OCI-LY7 (cell line): ENCODE measurements around the gene DPF3. TPM values are rescaled to one million over a fixed set of nuclear protein-coding genes. Genes with fewer than 3 reads are reported as not detected.

Experiments used
- BruUV-seq: library from RNA; stranded (reverse); fragments of 400-500 nt; replicated peaks from 2 replicates; lab custom pipeline; 2021; lab: Mats Ljungman, UMichigan
- CTCF ChIA-PET: fragments of 300-600 bp; sonication (Branson Sonifier 250); formaldehyde crosslinking; loops from one replicate; lab custom pipeline; 2022; ENCODE audit warnings: antibody characterized with exemption; ENCODE audit not compliant: unreplicated experiment; lab: Charles Lee
- POLR2A ChIA-PET: fragments of 300-600 bp; sonication (Branson Sonifier 250); formaldehyde crosslinking; loops from one replicate; lab custom pipeline; 2022; ENCODE audit warnings: antibody characterized with exemption; lab: Charles Lee
- DNase-seq: peaks from one replicate; pipeline ENCODE4 v3.0.0-alpha.2; 2015; ENCODE audit warnings: low spot score
- H2AFZ ChIP-seq: fragments of 200-600 bp; sonication (generic), shearing (Covaris generic); 2 replicates; pipeline ENCODE4 v1.6.1; 2014; ENCODE audit warnings: mild to moderate bottlenecking, antibody characterized with exemption, low read length, moderate library complexity
- H3K27ac ChIP-seq: fragments of 200-600 bp; sonication (generic); 2 replicates; pipeline ENCODE4 v1.5.1; 2014; ENCODE audit warnings: mixed run types, low read depth, mild to moderate bottlenecking, moderate library complexity, low read length, inconsistent platforms; ENCODE audit not compliant: poor library complexity, severe bottlenecking
- H3K36me3 ChIP-seq: fragments of 200-600 bp; sonication (generic); 2 replicates; pipeline ENCODE4 v1.6.1; 2014; ENCODE audit warnings: mild to moderate bottlenecking, antibody characterized with exemption, low read length, moderate library complexity, mixed read lengths; ENCODE audit not compliant: insufficient read depth
- H3K4me1 ChIP-seq: fragments of 200-600 bp; sonication (generic); 2 replicates; pipeline ENCODE4 v1.5.1; 2014; ENCODE audit warnings: mild to moderate bottlenecking, low read length; ENCODE audit not compliant: insufficient read depth, poor library complexity, severe bottlenecking
- H3K4me2 ChIP-seq: fragments of 200-600 bp; sonication (generic); 2 replicates; pipeline ENCODE4 v1.6.1; 2014; ENCODE audit warnings: mild to moderate bottlenecking, low read length
- H3K4me3 ChIP-seq: fragments of 200-600 bp; sonication (generic); 2 replicates; pipeline ENCODE4 v1.5.1; 2014; ENCODE audit warnings: mild to moderate bottlenecking, low read depth, low read length; ENCODE audit not compliant: poor library complexity, severe bottlenecking
- H3K79me2 ChIP-seq: fragments of 200-600 bp; sonication (generic); 2 replicates; pipeline ENCODE4 v1.6.1; 2016; ENCODE audit warnings: low read depth, mild to moderate bottlenecking, low read length, moderate library complexity, mixed read lengths; ENCODE audit not compliant: insufficient read depth
- H3K9me2 ChIP-seq: fragments of 200-600 bp; sonication (generic); 2 replicates; pipeline ENCODE4 v1.6.1; 2016; ENCODE audit warnings: mild to moderate bottlenecking, low read length, mixed read lengths; ENCODE audit not compliant: insufficient read depth
- H3K9me3 ChIP-seq: fragments of 200-600 bp; sonication (generic); 2 replicates; pipeline ENCODE4 v1.6.1; 2014; ENCODE audit warnings: mild to moderate bottlenecking, mixed run types, low read length, mixed read lengths
- H4K20me1 ChIP-seq: fragments of 200-600 bp; sonication (generic); 2 replicates; pipeline ENCODE4 v1.6.1; 2014; ENCODE audit warnings: mild to moderate bottlenecking, antibody characterized with exemption, low read length, moderate library complexity, mixed read lengths; ENCODE audit not compliant: insufficient read depth
- EZH2phosphoT487 ChIP-seq: fragments of 200-600 bp; sonication (generic); IDR thresholded peaks from 2 replicates; pipeline ENCODE4 v1.6.1; 2018; ENCODE audit warnings: low read depth, borderline replicate concordance, mild to moderate bottlenecking, mixed run types, antibody characterized with exemption, low read length, moderate library complexity, mixed read lengths
- intact Hi-C: fragments of 100-400 bp; cut with micrococcal nuclease; formaldehyde crosslinking; loops from one replicate; pipeline ENCODE4 v1.10.0; 2022; ENCODE audit not compliant: unreplicated experiment
- total RNA-seq, 2 experiments: library from RNA; depleted of rRNA in 1 of 2; stranded (reverse); fragments of >200 nt in 1 of 2; shearing (Covaris generic) in 1 of 2; gene quantifications; 2 replicates each; pipeline ENCODE4 v1.2.3, GENCODE V29; 2014 to 2022
- TF ChIP-seq, protein P1 (sequence below): fragments of 200-600 bp; sonication (generic); conservative IDR thresholded peaks from 2 replicates; pipeline ENCODE4 v1.5.1; 2014; ENCODE audit warnings: mild to moderate bottlenecking, antibody characterized with exemption, low read length, moderate library complexity, mixed read lengths

Gene DPF3
- total RNA-seq, 2 experiments from 2014 or later: 0.42 TPM; not detected in 1

- H3K4me2 ChIP-seq: no peak overlapping the region
- no peaks in the 10 kb centered on the region for H3K36me3 ChIP-seq
- H3K9me2 ChIP-seq: no peaks in the 10 kb centered on the region
- H3K27ac ChIP-seq: no peak overlapping the region
- no peaks in the 10 kb centered on the region for H4K20me1 ChIP-seq
- H3K79me2 ChIP-seq: no peaks in the 10 kb centered on the region
- H3K4me3 ChIP-seq: no peak overlapping the region
- H3K4me1 ChIP-seq: no peaks in the 10 kb centered on the region
- BruUV-seq: no TSS peak
- intact Hi-C loops: no loop called here
- ChIA-PET POLR2A (no interaction called here), CTCF (no interaction called here)
- H3K9me3 ChIP-seq: no peaks in the 10 kb centered on the region
- no peak overlapping the region for H2AFZ ChIP-seq
- no peak for TF ChIP-seq EZH2phosphoT487
- TF ChIP-seq, protein P1, sequence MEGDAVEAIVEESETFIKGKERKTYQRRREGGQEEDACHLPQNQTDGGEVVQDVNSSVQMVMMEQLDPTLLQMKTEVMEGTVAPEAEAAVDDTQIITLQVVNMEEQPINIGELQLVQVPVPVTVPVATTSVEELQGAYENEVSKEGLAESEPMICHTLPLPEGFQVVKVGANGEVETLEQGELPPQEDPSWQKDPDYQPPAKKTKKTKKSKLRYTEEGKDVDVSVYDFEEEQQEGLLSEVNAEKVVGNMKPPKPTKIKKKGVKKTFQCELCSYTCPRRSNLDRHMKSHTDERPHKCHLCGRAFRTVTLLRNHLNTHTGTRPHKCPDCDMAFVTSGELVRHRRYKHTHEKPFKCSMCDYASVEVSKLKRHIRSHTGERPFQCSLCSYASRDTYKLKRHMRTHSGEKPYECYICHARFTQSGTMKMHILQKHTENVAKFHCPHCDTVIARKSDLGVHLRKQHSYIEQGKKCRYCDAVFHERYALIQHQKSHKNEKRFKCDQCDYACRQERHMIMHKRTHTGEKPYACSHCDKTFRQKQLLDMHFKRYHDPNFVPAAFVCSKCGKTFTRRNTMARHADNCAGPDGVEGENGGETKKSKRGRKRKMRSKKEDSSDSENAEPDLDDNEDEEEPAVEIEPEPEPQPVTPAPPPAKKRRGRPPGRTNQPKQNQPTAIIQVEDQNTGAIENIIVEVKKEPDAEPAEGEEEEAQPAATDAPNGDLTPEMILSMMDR: no peak
- no peak for DNase-seq
Observed at GRCh38 chr14:72775923-72776554, 117.9 kb downstream of the DPF3 start.

DNA sequence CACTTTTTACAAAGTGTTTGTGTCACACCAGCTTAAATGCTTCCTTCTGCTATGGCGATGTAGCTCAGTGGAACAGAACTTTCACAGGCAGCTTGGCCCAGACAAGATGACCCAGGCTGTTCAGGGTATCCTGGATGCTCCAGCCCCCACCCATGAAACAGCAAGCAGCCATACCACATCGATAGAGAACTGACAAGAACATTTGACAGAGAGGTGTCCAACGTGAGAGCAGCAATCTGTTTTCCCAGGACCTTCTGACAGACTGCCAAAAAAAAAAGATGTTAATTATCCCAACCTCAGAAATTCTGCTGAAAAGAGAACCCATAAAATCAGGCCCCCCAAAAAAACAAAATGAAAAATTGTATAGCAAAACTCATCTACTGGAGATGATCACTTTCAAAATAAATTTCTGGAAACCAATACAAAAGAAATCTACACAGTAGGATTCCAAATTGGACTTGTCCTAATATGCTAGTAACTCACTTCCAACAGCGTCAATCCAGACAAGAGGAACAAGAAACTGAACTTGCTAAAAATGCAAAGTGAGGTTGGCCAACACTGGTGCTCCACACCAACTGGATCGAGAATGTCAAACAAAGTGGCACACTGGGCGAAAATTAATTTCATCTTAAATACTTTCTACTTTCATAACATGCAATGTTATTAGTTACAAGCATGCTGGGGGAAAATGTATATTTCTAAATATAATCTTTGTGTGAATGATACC lies 118.8 kb downstream of the DPF3 start:
- no peak overlapping the region for H3K4me3 ChIP-seq
- no peaks in the 10 kb centered on the region for H3K9me3 ChIP-seq
- DNase-seq: no peak
- no peaks in the 10 kb centered on the region for H3K36me3 ChIP-seq
- no peaks in the 10 kb centered on the region for H4K20me1 ChIP-seq
- TF ChIP-seq, protein P1: no peak
- TF ChIP-seq EZH2phosphoT487: no peak
- no peak overlapping the region for H3K4me2 ChIP-seq
- intact Hi-C loops: no loop called here
- H3K79me2 ChIP-seq: no peaks in the 10 kb centered on the region
- H3K27ac ChIP-seq: no peak overlapping the region
- POLR2A ChIA-PET: no interaction called here
- no TSS peak for BruUV-seq
- CTCF ChIA-PET: no interaction called here
- no peak overlapping the region for H2AFZ ChIP-seq
- no peaks in the 10 kb centered on the region for H3K4me1 ChIP-seq
- H3K9me2 ChIP-seq: no peaks in the 10 kb centered on the region

GRCh38 chr14:72774141-72774540 lies 119.8 kb downstream of the DPF3 start:
- CTCF ChIA-PET: no interaction called here
- no peak overlapping the region for H2AFZ ChIP-seq
- no peaks in the 10 kb centered on the region for H3K4me1 ChIP-seq
- TF ChIP-seq, protein P1: no peak
- TF ChIP-seq EZH2phosphoT487: no peak
- H3K36me3 ChIP-seq: no peaks in the 10 kb centered on the region
- H3K9me3 ChIP-seq: no peaks in the 10 kb centered on the region
- no TSS peak for BruUV-seq
- no peak overlapping the region for H3K4me3 ChIP-seq
- no peaks in the 10 kb centered on the region for H3K79me2 ChIP-seq
- no peak for DNase-seq
- POLR2A ChIA-PET: interaction anchor here (0.7 kb wide), 1 partner anchor 37 kb away, joined by 7 read pairs; no protein-coding TSS in a partner anchor
- no peak overlapping the region for H3K27ac ChIP-seq
- H4K20me1 ChIP-seq: no peaks in the 10 kb centered on the region
- intact Hi-C loops: no loop called here
- no peaks in the 10 kb centered on the region for H3K9me2 ChIP-seq
- H3K4me2 ChIP-seq: no peak overlapping the region
